HepG2 (cell line): ENCODE results near the gene GRID1. TPM values are rescaled to one million over a fixed set of nuclear protein-coding genes. Genes with fewer than 3 reads are reported as not detected.

Experiments
- ATAC-seq: fragments of 200-7000 bp; cut with Tn5 transposase; 3 replicates; pipeline ENCODE4 v1.9.1; 2020; ENCODE audit warnings: mild to moderate bottlenecking, moderate library complexity
- BruUV-seq: library from RNA; stranded (reverse); fragments of 400-500 nt; replicated peaks from 2 replicates; lab custom pipeline; 2021; lab: Mats Ljungman, UMichigan
- CTCF ChIA-PET: fragments of 300-600 bp; formaldehyde crosslinking; extraction: SDS; loops from one replicate; lab custom pipeline; 2021; ENCODE audit warnings: low total read pairs, inconsistent platforms, low intra/inter-chr PET ratio; lab: Yijun Ruan, JAX
- POLR2A ChIA-PET: fragments of 350-600 bp; sonication (Branson Sonifier 250); formaldehyde crosslinking; loops from one replicate; lab custom pipeline; 2020; ENCODE audit warnings: antibody characterized with exemption, inconsistent platforms; lab: Yijun Ruan, JAX
- DNase-seq: peaks from one replicate; pipeline ENCODE4 v3.0.0-alpha.2; 2015; ENCODE audit warnings: low spot score
- FAIRE-seq: peaks from 3 replicates; lab custom pipeline; 2011; peaks lifted over from hg19 to GRCh38; lab: Jason Lieb, UNC
- H2AFZ ChIP-seq: one replicate; pipeline ENCODE4 v1.6.1; 2011; ENCODE audit warnings: low read length, inconsistent platforms
- H3K27ac ChIP-seq: fragments of 300-600 bp; 3 replicates; pipeline ENCODE4 v1.8.0; 2011; ENCODE audit warnings: mixed run types, mild to moderate bottlenecking, mixed read lengths, low read length, inconsistent platforms; ENCODE audit not compliant: insufficient read depth; ENCODE audit errors: extremely low read length
- H3K27me3 ChIP-seq, 2 experiments: fragments of 200-600 bp in 1 of 2; 2 replicates in 1 of 2; 3 replicates in 1 of 2; pipeline versions ENCODE4 v1.6.0 to v1.8.0; 2011; ENCODE audit warnings: low read length in 2 of 2, mild to moderate bottlenecking in 2 of 2, moderate library complexity in 2 of 2, inconsistent platforms in 1 of 2; ENCODE audit not compliant: insufficient read depth in 2 of 2, control insufficient read depth in 1 of 2
- H3K36me3 ChIP-seq, 2 experiments: fragments of 200-600 bp in 1 of 2; replicated peaks in 1 of 2; 2 replicates in 1 of 2; 3 replicates in 1 of 2; pipeline versions ENCODE4 v1.5.1 to v1.8.0; 2011; ENCODE audit warnings: low read length in 2 of 2, inconsistent platforms in 1 of 2; ENCODE audit not compliant: insufficient read depth in 2 of 2, control insufficient read depth in 1 of 2
- H3K4me1 ChIP-seq: 2 replicates; pipeline ENCODE4 v1.5.1; 2012; ENCODE audit warnings: low read length, inconsistent platforms; ENCODE audit not compliant: insufficient read depth
- H3K4me2 ChIP-seq: 2 replicates; pipeline ENCODE4 v1.6.0; 2011; ENCODE audit warnings: low read depth, low read length, inconsistent platforms
- H3K4me3 ChIP-seq, 3 experiments: fragments of 200-600 bp in 1 of 3; sonication (generic), shearing (Covaris generic) in 1 of 3; replicated peaks in 1 of 3; 2 replicates each; pipeline ENCODE4 v1.5.1; 2011 to 2016; ENCODE audit warnings: low read length in 3 of 3, inconsistent platforms in 2 of 3, low read depth in 2 of 3, mild to moderate bottlenecking in 2 of 3, control low read depth in 1 of 3, mixed read lengths in 1 of 3; ENCODE audit not compliant: insufficient read depth in 1 of 3
- H3K79me2 ChIP-seq: one replicate; pipeline ENCODE4 v1.6.1; 2011; ENCODE audit warnings: low read length, inconsistent platforms; ENCODE audit not compliant: insufficient read depth
- H3K9ac ChIP-seq: 2 replicates; pipeline ENCODE4 v1.6.0; 2011; ENCODE audit warnings: mild to moderate bottlenecking, low read depth, low read length, inconsistent platforms; ENCODE audit not compliant: insufficient read depth
- H3K9me3 ChIP-seq: 2 replicates; pipeline ENCODE4 v1.5.1; 2012; ENCODE audit warnings: mild to moderate bottlenecking, low read length
- H4K20me1 ChIP-seq: 2 replicates; pipeline ENCODE4 v1.6.0; 2011; ENCODE audit warnings: inconsistent platforms, mild to moderate bottlenecking, low read length, moderate library complexity; ENCODE audit not compliant: insufficient read depth
- ATAD3A ChIP-seq: sonication (generic); formaldehyde crosslinking; IDR thresholded peaks from 2 replicates; pipeline ENCODE4 v1.4.0; 2020; ENCODE audit warnings: missing genetic modification reagents
- HMG20B ChIP-seq: conservative IDR thresholded peaks from 2 replicates; pipeline ENCODE4 v1.6.1; 2016; ENCODE audit warnings: missing genetic modification reagents, missing compliant biosample characterization
- HOXA9 ChIP-seq: sonication (generic); formaldehyde crosslinking; IDR thresholded peaks from 2 replicates; pipeline ENCODE4 v1.8.1; 2022; ENCODE audit warnings: missing genetic modification reagents, mild to moderate bottlenecking, moderate library complexity, borderline replicate concordance
- KAT7 ChIP-seq: IDR thresholded peaks from 2 replicates; pipeline ENCODE4 v1.6.1; 2018; ENCODE audit warnings: borderline replicate concordance, missing compliant biosample characterization
- KLF15 ChIP-seq: sonication (generic); formaldehyde crosslinking; IDR thresholded peaks from 2 replicates; pipeline ENCODE4 v1.8.1; 2023; ENCODE audit warnings: borderline replicate concordance, mild to moderate bottlenecking, inconsistent platforms, missing genetic modification reagents, mixed read lengths
- NFE2L1 ChIP-seq: sonication (generic); formaldehyde crosslinking; IDR thresholded peaks from 2 replicates; pipeline ENCODE4 v1.4.0; 2020; ENCODE audit warnings: missing genetic modification reagents, mild to moderate bottlenecking, borderline replicate concordance
- SPEN ChIP-seq: sonication (generic); formaldehyde crosslinking; IDR thresholded peaks from 2 replicates; pipeline ENCODE4 v1.5.1; 2020; ENCODE audit warnings: low read depth, mild to moderate bottlenecking, missing genetic modification reagents
- TCF12 ChIP-seq, 2 experiments: fragments of 450-650 bp in 1 of 2; sonication (generic) in 1 of 2; formaldehyde crosslinking in 1 of 2; IDR thresholded peaks; 2 replicates each; pipeline versions ENCODE4 v1.6.1 to v1.8.0; 2017 to 2022; ENCODE audit warnings: antibody characterized with exemption in 1 of 2, mild to moderate bottlenecking in 1 of 2, missing genetic modification reagents in 1 of 2, moderate library complexity in 1 of 2
- ZFP82 ChIP-seq: sonication (generic); formaldehyde crosslinking; IDR thresholded peaks from 2 replicates; pipeline ENCODE4 v1.5.1; 2020; ENCODE audit warnings: mild to moderate bottlenecking, missing genetic modification reagents, borderline replicate concordance
- WGBS: methylation state at CpG from one replicate; pipeline ENCODE4 v1.1.6; 2017; ENCODE audit warnings: low lambda C conversion rate; 5-methylcytosine and 5-hydroxymethylcytosine counted together
- in situ Hi-C: cut with HindIII; loops from 2 replicates; pipeline ENCODE4 v1.10.0; 2017; ENCODE audit warnings: low pct_unique_long_range_greater_than_20kb; ENCODE audit not compliant: extremely low pct_ligation_motif_present
- intact Hi-C: fragments of 100-400 bp; cut with micrococcal nuclease; formaldehyde crosslinking; loops from one replicate; pipeline ENCODE4 v1.10.0; 2022; ENCODE audit not compliant: unreplicated experiment
- polyA plus RNA-seq, 8 experiments: library from polyadenylated mRNA; depleted of rRNA in 3 of 8; stranded (reverse) in 7 of 8; unstranded in 1 of 8; fragments of >200 nt; fragmentation: Illumina TruSeq in 4 of 8; extraction: Trizol in 4 of 8; gene quantifications; 2 replicates each; pipeline versions ENCODE4 v1.2.1 to v1.2.3, GENCODE V29; 2011 to 2016; ENCODE audit warnings: low read depth in 4 of 8, missing spikeins in 1 of 8, mixed read lengths in 1 of 8; ENCODE audit not compliant: insufficient read depth in 1 of 8
- total RNA-seq, 5 experiments: library from RNA; depleted of rRNA; stranded (reverse); fragments of >200 nt; fragmentation: Illumina TruSeq; extraction: Trizol; gene quantifications; 2 replicates each; pipeline ENCODE4 v1.2.3, GENCODE V29; 2016; ENCODE audit warnings: low read depth in 1 of 5
- TF ChIP-seq, protein P1 (sequence below): sonication (generic); formaldehyde crosslinking; IDR thresholded peaks from 2 replicates; pipeline ENCODE4 v1.5.0; 2020; ENCODE audit warnings: mild to moderate bottlenecking, missing genetic modification reagents, borderline replicate concordance
- TF ChIP-seq, protein P2 (sequence below): IDR thresholded peaks from 2 replicates; pipeline ENCODE4 v1.6.1; 2018; ENCODE audit warnings: missing genetic modification reagents, mild to moderate bottlenecking, missing compliant biosample characterization
- TF ChIP-seq, protein P3 (sequence below): sonication (generic); formaldehyde crosslinking; IDR thresholded peaks from 2 replicates; pipeline ENCODE4 v1.4.0; 2020; ENCODE audit warnings: mild to moderate bottlenecking, missing genetic modification reagents

The GRID1 gene
- total and polyA plus RNA-seq, 2 of the 13 experiments (the other 11 are each of a cell fraction or from before 2014, with no cell fraction given), result 0.05 TPM; not detected in 1

DNA sequence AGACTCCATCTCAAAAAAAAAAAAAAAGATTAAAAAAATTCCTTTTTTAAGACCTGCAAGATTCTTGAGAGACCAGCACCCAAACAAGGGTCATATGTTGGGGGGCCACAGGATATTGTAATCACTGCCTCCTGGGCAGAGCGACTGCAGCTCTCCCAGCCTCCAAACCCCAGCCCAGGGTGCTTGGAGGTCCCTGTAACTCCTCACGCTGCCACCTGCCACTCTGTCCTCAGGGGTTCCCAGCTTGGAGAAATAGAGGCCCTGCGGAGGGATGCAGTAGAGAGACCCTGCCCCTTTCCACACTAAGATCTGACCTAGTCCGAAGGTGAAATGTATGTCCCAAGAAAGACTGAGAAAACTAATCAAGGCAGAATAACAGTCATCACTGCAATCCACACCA, 343.7 kb downstream of the GRID1 start (continued):
- TF ChIP-seq, protein P1, sequence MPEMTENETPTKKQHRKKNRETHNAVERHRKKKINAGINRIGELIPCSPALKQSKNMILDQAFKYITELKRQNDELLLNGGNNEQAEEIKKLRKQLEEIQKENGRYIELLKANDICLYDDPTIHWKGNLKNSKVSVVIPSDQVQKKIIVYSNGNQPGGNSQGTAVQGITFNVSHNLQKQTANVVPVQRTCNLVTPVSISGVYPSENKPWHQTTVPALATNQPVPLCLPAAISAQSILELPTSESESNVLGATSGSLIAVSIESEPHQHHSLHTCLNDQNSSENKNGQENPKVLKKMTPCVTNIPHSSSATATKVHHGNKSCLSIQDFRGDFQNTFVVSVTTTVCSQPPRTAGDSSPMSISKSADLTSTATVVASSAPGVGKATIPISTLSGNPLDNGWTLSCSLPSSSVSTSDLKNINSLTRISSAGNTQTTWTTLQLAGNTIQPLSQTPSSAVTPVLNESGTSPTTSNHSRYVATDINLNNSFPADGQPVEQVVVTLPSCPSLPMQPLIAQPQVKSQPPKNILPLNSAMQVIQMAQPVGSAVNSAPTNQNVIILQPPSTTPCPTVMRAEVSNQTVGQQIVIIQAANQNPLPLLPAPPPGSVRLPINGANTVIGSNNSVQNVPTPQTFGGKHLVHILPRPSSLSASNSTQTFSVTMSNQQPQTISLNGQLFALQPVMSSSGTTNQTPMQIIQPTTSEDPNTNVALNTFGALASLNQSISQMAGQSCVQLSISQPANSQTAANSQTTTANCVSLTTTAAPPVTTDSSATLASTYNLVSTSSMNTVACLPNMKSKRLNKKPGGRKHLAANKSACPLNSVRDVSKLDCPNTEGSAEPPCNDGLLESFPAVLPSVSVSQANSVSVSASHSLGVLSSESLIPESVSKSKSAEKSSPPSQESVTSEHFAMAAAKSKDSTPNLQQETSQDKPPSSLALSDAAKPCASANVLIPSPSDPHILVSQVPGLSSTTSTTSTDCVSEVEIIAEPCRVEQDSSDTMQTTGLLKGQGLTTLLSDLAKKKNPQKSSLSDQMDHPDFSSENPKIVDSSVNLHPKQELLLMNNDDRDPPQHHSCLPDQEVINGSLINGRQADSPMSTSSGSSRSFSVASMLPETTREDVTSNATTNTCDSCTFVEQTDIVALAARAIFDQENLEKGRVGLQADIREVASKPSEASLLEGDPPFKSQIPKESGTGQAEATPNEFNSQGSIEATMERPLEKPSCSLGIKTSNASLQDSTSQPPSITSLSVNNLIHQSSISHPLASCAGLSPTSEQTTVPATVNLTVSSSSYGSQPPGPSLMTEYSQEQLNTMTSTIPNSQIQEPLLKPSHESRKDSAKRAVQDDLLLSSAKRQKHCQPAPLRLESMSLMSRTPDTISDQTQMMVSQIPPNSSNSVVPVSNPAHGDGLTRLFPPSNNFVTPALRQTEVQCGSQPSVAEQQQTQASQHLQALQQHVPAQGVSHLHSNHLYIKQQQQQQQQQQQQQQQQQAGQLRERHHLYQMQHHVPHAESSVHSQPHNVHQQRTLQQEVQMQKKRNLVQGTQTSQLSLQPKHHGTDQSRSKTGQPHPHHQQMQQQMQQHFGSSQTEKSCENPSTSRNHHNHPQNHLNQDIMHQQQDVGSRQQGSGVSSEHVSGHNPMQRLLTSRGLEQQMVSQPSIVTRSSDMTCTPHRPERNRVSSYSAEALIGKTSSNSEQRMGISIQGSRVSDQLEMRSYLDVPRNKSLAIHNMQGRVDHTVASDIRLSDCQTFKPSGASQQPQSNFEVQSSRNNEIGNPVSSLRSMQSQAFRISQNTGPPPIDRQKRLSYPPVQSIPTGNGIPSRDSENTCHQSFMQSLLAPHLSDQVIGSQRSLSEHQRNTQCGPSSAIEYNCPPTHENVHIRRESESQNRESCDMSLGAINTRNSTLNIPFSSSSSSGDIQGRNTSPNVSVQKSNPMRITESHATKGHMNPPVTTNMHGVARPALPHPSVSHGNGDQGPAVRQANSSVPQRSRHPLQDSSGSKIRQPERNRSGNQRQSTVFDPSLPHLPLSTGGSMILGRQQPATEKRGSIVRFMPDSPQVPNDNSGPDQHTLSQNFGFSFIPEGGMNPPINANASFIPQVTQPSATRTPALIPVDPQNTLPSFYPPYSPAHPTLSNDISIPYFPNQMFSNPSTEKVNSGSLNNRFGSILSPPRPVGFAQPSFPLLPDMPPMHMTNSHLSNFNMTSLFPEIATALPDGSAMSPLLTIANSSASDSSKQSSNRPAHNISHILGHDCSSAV (CRISPR knock-in tag), result no peak
- TF ChIP-seq KAT7, result no peak
- TF ChIP-seq, protein P2, sequence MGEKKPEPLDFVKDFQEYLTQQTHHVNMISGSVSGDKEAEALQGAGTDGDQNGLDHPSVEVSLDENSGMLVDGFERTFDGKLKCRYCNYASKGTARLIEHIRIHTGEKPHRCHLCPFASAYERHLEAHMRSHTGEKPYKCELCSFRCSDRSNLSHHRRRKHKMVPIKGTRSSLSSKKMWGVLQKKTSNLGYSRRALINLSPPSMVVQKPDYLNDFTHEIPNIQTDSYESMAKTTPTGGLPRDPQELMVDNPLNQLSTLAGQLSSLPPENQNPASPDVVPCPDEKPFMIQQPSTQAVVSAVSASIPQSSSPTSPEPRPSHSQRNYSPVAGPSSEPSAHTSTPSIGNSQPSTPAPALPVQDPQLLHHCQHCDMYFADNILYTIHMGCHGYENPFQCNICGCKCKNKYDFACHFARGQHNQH (CRISPR knock-in tag), result no peak

DNA sequence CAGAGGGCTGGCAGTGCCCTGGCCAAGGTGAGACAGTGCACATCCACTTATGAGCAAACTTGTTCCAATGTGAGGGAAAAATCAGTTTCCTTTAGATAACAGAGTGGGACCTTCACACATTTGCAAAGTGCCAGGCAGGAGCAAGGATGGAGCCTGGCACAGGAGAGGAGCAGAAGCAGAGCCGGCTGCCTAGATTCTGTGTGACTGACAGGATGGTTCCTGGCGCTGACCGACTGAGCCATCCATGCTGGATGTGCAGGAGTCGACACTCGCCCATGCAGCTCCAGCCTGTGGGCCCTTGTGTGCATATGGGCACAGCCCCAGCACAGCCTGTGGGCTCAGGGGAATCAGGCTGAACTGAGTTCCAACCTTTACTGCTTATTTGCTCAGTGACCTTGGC, 346.5 kb downstream of the GRID1 start:
- no peak for ATAC-seq
- Histone ChIP-seq H3K27me3 (peaks cover 0 to 6% of the 10 kb centered on the region in 2 experiments; a peak in 1 of 5 replicates), H2AFZ (no peak overlapping the region), H4K20me1 (no peaks in the 10 kb centered on the region), H3K9me3 (no peaks in the 10 kb centered on the region), H3K27ac (no peak overlapping the region), H3K36me3 (no peaks in the 10 kb centered on the region), H3K4me3 (no peak overlapping the region), H3K4me2 (no peak overlapping the region), H3K4me1 (no peaks in the 10 kb centered on the region), H3K79me2 (no peaks in the 10 kb centered on the region), H3K9ac (no peak overlapping the region)
- no TSS peak for BruUV-seq
- CTCF ChIA-PET, result no interaction called here
- intact Hi-C loops (no loop called here), in situ Hi-C loops (no loop called here)
- 0% methylated on average over 3 of the region's 5 CpGs for WGBS
- POLR2A ChIA-PET, result no interaction called here
- no peak for DNase-seq
- no peak for FAIRE-seq
- TF ChIP-seq HOXA9 (CRISPR knock-in tag) (no peak), SPEN (CRISPR knock-in tag) (no peak), HMG20B (CRISPR knock-in tag) (no peak), ATAD3A (no peak), ZFP82 (CRISPR knock-in tag) (no peak), TCF12 (IDR thresholded peaks at IDR 0.05) (no peak), TCF12 (CRISPR knock-in tag; IDR thresholded peaks at IDR 0.05) (no peak), NFE2L1 (no peak), KLF15 (CRISPR knock-in tag) (no peak)
- TF ChIP-seq, protein P3, sequence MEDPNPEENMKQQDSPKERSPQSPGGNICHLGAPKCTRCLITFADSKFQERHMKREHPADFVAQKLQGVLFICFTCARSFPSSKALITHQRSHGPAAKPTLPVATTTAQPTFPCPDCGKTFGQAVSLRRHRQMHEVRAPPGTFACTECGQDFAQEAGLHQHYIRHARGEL (CRISPR knock-in tag), result no peak
